Measurements from ENCODE around the gene TBL1X. TPM values are rescaled to one million over a fixed set of nuclear protein-coding genes. Genes with fewer than 3 reads are reported as not detected.

The TBL1X gene
- total RNA-seq, 2 donors from 2014 or later = 12.3 to 14.0 TPM

DNA sequence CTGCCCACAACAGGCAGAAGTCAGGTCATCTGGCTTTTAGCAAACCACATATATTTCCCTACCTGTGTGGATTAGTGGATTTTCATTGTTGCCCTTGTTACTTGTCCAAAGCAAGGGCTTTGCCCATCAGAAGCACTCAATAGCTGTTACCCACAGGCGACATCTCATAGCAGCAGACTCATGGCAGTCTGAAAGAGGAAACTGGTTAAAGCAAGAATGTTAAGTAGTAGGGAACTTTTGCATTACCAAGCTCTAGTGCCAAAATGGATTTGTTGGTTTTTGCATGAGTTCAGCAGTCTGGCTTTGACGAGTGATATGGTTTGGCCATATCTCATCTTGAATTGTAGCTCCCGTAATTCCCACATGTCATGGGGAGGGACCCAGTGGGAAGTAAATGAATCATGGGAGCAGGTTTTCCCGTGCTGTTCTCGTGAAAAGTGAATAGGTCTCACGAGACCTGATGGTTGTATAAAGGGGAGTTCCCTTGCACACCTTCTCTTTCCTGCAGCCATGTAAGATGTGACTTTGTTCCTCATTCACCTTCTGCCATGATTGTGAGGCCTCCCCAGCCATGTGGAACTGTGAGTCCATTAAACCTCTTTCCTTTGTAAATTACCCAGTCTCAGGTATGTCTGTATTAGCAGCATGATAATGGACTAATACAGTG is 192.9 kb downstream of the TBL1X start:
- no peak for DNase-seq (ENCODE audit: low spot score)
- H3K4me3 ChIP-seq = no peak overlapping the region
- no peaks in the 10 kb centered on the region for H3K9me3 ChIP-seq
- no peak overlapping the region for H3K27ac ChIP-seq
- no peaks in the 10 kb centered on the region for H3K36me3 ChIP-seq
- H3K27me3 ChIP-seq = no peaks in the 10 kb centered on the region
- H3K4me1 ChIP-seq = no peaks in the 10 kb centered on the region
- no peak for TF ChIP-seq CTCF (IDR thresholded peaks at IDR 0.05)

GRCh38 chrX:9658409-9658808 is 193.6 kb downstream of the TBL1X start:
- no peak overlapping the region for H3K27ac ChIP-seq
- no peaks in the 10 kb centered on the region for H3K27me3 ChIP-seq
- no peak for TF ChIP-seq CTCF (IDR thresholded peaks at IDR 0.05)

DNA sequence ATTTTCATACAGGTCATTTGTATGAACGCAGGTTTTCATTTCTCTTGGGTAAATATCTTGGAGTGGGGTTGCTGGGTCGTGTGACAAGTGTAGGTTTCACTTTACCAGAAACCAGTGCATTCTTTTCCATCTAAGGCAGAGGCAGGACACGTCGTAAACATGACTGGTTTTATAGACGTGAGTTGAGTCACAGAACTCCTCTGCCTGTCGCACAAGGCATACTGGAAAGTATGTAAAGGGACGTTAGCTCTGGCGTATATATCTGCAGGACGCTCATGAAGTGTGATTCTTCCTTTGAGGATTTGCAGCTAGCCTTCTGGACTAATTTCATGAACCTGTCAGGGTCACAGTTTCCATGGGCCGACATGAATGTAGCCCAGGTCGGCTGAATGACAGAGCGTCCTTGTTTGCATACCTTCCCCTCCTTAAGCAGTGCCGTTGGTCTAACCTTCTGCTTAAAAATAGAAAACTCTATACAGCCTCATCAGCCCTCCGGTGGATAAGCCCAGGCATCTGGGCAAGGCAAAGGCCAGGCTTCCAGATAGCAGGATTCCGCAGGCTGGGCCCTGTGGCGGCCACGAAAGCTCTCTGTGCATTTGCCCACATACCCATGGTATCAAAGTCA is 194.8 kb downstream of the TBL1X start:
- no peaks in the 10 kb centered on the region for H3K27me3 ChIP-seq
- no peak for TF ChIP-seq CTCF (IDR thresholded peaks at IDR 0.05)
- H3K36me3 ChIP-seq = no peaks in the 10 kb centered on the region
- H3K4me1 ChIP-seq = no peaks in the 10 kb centered on the region
- no peaks in the 10 kb centered on the region for H3K9me3 ChIP-seq
- DNase-seq (ENCODE audit: low spot score) = no peak
- H3K4me3 ChIP-seq = no peak overlapping the region
- H3K27ac ChIP-seq = no peak overlapping the region

More at GRCh38 chrX:9658409-9658808, 193.6 kb downstream of the TBL1X start:
- Histone ChIP-seq H3K4me3 (no peak overlapping the region), H3K4me1 (no peaks in the 10 kb centered on the region), H3K9me3 (no peaks in the 10 kb centered on the region), H3K36me3 (no peaks in the 10 kb centered on the region)
- DNase-seq (ENCODE audit: low spot score) = no peak

DNA sequence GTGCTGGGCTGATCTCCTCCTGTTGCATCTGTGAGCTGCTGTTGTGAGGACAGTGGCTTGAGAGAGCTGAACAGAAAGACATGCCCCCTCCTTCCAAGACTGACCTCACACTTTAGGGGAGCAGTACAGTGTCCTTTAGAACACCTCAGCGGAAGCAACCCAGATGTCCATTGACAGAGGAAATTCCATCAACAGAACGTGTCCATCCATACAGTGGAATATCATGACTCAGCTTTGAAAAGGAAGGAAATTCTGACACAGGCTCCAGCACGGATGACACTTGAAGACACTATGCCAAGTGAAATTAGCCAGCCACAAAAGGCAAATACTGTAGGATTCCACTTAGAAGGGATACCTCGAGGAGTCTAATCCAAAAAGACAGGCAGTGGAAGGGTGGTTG is 197.3 kb downstream of the TBL1X start:
- no peaks in the 10 kb centered on the region for H3K4me1 ChIP-seq
- TF ChIP-seq CTCF (IDR thresholded peaks at IDR 0.05) = no peak
- no peaks in the 10 kb centered on the region for H3K27me3 ChIP-seq
- no peaks in the 10 kb centered on the region for H3K36me3 ChIP-seq
- DNase-seq (ENCODE audit: low spot score) = no peak
- no peaks in the 10 kb centered on the region for H3K9me3 ChIP-seq
- no peak overlapping the region for H3K4me3 ChIP-seq
- H3K27ac ChIP-seq = no peak overlapping the region

DNA sequence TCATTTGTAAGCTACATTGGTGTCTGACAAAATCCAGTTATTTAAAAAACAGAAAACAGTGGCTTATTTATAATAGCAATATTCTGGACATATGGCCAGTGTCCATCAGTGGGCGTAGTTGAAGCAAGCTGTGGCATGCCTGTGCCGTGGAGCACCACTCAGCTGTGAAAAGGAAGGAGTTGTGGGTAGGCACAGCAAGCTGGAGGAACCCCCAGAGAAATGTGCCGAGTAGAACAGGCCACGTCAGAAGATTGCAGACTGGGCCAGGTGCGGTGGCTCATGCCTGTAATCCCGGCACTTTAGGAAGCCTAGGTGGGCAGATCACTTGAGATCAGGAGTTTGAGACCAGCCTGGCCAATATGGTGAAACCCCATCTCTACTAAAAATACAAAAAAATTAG is 198.4 kb downstream of the TBL1X start:
- Histone ChIP-seq H3K4me1 (no peaks in the 10 kb centered on the region), H3K27ac (no peak overlapping the region), H3K36me3 (no peaks in the 10 kb centered on the region), H3K27me3 (no peaks in the 10 kb centered on the region), H3K4me3 (no peak overlapping the region), H3K9me3 (no peaks in the 10 kb centered on the region)
- DNase-seq (ENCODE audit: low spot score) = no peak
- no peak for TF ChIP-seq CTCF (IDR thresholded peaks at IDR 0.05)

All from right atrium auricular region (tissue), 2 donors.